ENCODE measurements around the gene FNDC3A.

FNDC3A gene

DNA sequence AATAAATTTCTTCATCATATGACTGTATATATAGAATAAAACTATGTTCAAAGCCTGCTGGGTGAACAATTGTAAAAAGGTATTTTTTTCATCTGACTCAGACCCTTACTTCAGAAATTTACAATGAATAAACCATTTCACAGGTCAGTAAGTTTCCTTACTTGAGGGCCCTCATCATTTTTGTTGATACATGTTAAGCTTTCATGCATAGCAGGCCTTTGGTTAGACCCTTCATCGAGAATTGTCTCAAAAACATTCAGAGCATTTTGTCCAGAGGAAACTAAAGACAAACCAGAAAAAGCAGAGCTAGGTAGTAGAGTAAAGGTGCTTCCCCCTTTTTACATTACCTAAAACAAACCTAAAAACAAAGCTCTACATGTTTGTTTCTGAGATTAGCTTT, 46.2 kb downstream of the FNDC3A start:
- DNase-seq (ENCODE audit: extremely low read depth, low read depth), result no peak
- TF ChIP-seq, protein P1, sequence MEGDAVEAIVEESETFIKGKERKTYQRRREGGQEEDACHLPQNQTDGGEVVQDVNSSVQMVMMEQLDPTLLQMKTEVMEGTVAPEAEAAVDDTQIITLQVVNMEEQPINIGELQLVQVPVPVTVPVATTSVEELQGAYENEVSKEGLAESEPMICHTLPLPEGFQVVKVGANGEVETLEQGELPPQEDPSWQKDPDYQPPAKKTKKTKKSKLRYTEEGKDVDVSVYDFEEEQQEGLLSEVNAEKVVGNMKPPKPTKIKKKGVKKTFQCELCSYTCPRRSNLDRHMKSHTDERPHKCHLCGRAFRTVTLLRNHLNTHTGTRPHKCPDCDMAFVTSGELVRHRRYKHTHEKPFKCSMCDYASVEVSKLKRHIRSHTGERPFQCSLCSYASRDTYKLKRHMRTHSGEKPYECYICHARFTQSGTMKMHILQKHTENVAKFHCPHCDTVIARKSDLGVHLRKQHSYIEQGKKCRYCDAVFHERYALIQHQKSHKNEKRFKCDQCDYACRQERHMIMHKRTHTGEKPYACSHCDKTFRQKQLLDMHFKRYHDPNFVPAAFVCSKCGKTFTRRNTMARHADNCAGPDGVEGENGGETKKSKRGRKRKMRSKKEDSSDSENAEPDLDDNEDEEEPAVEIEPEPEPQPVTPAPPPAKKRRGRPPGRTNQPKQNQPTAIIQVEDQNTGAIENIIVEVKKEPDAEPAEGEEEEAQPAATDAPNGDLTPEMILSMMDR (IDR thresholded peaks at IDR 0.05; ENCODE audit: low read depth, low read length), result no peak

DNA sequence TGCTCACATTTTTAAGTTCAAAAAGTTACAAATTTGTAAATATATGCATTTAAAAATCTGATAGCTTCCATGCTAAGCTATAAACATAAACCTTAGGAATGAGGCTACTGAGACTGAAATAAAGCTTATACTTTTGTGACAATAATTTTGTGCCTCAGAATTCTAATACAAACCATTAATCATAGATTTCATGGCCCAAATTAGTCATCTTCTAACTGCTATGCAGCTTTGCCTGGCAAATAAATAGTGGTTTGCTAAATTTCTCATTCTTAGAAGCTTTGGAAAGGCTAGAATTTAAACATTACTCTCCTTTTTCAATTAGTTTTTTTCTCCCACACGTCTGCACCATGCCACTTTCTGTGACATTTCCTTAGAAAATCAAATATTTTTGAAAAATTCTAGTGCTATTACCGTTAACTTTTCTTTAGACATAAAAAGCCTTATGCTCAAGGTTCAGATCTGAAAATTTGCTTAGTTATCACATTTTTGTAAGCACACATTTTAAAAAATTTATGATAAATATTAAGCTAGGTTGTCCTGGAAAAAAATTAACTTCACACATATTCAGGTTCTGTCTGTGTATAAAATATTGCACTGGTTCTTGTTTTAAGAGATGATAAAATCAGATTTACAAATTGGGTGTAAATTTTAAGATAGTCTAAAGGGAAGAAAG, 46.9 kb downstream of the FNDC3A start:
- DNase-seq (ENCODE audit: extremely low read depth, low read depth), result no peak
- TF ChIP-seq, protein P1 (IDR thresholded peaks at IDR 0.05; ENCODE audit: low read depth, low read length), result no peak

DNA sequence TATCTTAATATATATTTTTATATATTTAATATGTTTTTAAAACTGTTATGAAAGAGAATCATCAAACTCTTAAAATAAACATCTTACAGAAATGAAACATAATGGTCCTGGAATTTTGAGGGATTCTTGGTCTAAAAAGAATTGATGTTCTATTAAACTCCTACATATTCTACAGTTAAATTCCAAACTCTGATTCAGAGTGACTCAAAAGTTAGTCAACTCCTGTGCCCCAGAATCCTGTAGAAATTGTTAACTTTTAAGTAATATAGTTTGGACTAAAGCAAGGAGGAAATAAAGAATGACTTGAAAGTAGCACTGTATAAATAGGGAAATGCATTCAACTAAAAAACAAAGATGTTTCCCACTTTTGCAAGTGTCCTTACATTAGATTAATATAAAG, 47.7 kb downstream of the FNDC3A start:
- no peak for DNase-seq (ENCODE audit: extremely low read depth, low read depth)
- TF ChIP-seq, protein P1 (IDR thresholded peaks at IDR 0.05; ENCODE audit: low read depth, low read length), result no peak

DNA sequence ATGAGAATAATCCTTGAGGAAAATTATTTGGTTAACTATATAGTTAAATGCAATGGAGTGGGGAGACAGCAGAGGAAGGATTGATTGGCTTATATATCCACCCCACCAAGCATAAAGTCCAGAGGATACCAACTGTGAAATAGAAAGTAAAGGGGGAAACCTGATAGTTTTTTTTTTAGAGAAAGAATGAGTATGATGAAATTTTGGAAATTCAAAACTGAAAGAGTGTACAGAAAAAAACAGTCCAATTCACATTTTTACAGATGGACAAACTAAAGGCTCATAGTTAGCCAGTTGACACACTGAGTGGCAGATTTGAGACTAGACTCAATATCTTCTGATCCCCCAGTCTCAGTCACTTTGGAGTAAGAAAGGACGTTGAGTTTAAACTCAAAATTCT, 51.1 kb downstream of the FNDC3A start:
- TF ChIP-seq, protein P1 (IDR thresholded peaks at IDR 0.05; ENCODE audit: low read depth, low read length), result no peak
- no peak for DNase-seq (ENCODE audit: extremely low read depth, low read depth)

DNA sequence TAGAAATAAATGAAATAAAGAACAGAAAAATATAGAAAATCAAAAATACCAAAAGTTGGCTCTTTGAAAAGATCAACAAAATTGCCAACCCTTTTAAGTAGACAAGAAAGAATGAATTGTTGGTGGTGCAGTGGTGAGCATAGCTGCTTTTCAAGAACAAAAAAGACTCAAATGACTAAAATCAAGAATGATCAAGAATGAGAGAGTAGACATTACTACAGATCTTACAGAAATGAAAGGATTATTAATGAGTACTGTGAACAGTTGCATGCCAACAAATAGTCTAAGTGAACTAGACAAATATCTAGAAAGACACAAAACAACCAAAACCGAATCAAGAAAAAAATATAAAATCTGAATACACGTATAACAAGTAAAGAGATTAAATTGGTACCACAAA, 53.9 kb downstream of the FNDC3A start:
- DNase-seq (ENCODE audit: extremely low read depth, low read depth), result no peak
- TF ChIP-seq, protein P1 (IDR thresholded peaks at IDR 0.05; ENCODE audit: low read depth, low read length), result no peak

DNA sequence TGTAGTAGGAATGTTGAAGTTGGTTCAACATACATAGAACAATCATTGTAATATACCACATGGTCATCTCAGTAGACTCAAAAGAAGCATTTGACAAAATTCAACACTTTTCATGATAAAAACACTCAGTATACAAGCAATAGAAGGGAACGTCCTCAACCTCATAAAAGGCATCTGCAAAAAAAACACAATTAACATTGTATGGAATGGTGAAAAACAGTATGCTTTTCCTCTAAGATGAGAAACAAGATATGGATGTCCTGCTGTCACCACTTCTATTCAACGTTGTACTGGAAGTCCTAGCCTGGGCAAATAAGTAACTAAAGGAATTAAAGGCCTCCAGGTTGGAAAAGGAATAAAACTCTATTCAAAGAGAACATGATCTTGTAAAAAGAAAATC, 54.5 kb downstream of the FNDC3A start:
- no peak for DNase-seq (ENCODE audit: extremely low read depth, low read depth)
- TF ChIP-seq, protein P1 (IDR thresholded peaks at IDR 0.05; ENCODE audit: low read depth, low read length), result no peak

DNA sequence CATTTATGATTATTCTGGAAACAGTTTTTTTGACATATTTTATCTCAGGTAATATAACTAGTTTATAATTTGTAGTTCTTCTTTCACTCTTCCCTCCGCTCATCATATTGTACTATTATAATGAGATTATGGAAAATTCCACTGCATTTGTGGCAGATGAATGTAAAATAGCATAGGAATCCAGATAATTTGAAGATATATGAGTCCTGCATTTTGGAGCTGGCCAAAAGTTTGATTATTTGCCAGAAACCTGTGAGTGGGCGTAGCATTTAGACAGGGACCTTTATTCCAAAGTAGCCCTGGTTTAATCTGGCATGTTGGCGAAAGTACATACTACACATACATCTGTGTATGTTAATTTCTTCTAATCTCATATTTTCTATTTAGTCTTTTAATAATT, 65.2 kb downstream of the FNDC3A start:
- DNase-seq (ENCODE audit: extremely low read depth, low read depth), result no peak
- TF ChIP-seq, protein P1 (IDR thresholded peaks at IDR 0.05; ENCODE audit: low read depth, low read length), result no peak
